H1 (cell line): ENCODE data around the gene ABI2.

ENCODE experiments used
- ASH2L ChIP-seq: fragments of 200-600, 300-600 bp; sonication (generic); IDR thresholded peaks from one replicate; pipeline ENCODE4 v1.7.1; 2017; ENCODE audit warnings: low read length
- CBX8 ChIP-seq: fragments of 300-800, 300-1000 bp; sonication (generic); IDR thresholded peaks from 2 replicates; pipeline ENCODE4 v1.7.1; 2016; ENCODE audit warnings: low read depth, low read length, borderline replicate concordance
- CEBPB ChIP-seq: IDR thresholded peaks from 2 replicates; pipeline ENCODE4 v1.6.1; 2012; ENCODE audit warnings: low read depth, low read length
- CTCF ChIP-seq, 3 experiments: IDR thresholded peaks; 1 replicate in 2 of 3; 2 replicates in 1 of 3; pipeline versions ENCODE4 v1.5.1 to v1.6.1; 2011; ENCODE audit warnings: low read length in 3 of 3, mild to moderate bottlenecking in 3 of 3, inconsistent platforms in 2 of 3, low read depth in 1 of 3, moderate library complexity in 1 of 3; ENCODE audit not compliant: insufficient read depth in 1 of 3; ENCODE audit errors: control extremely low read depth in 1 of 3
- EP300 ChIP-seq, 2 experiments: IDR thresholded peaks; 1 replicate in 1 of 2; 2 replicates in 1 of 2; pipeline ENCODE4 v1.6.1; 2011 to 2012; ENCODE audit warnings: low read depth in 2 of 2, low read length in 2 of 2, mild to moderate bottlenecking in 2 of 2, borderline replicate concordance in 1 of 2, inconsistent platforms in 1 of 2, moderate library complexity in 1 of 2
- EZH2 ChIP-seq: fragments of 200-600 bp; sonication (generic); IDR thresholded peaks from 2 replicates; pipeline ENCODE4 v1.7.1; 2012; ENCODE audit warnings: low read depth, mild to moderate bottlenecking, moderate library complexity, low read length, inconsistent platforms; ENCODE audit not compliant: severe bottlenecking
- POLR2A ChIP-seq, 2 experiments: IDR thresholded peaks; 1 replicate in 1 of 2; 2 replicates in 1 of 2; pipeline ENCODE4 v1.6.1; 2011; ENCODE audit warnings: low read depth in 2 of 2, low read length in 2 of 2, mild to moderate bottlenecking in 2 of 2; ENCODE audit errors: control extremely low read depth in 1 of 2
- POLR2AphosphoS5 ChIP-seq: IDR thresholded peaks from 2 replicates; pipeline ENCODE4 v1.6.1; 2011; ENCODE audit warnings: low read depth, low read length
- POU5F1 ChIP-seq: IDR thresholded peaks from 2 replicates; pipeline ENCODE4 v1.6.1; 2011; ENCODE audit warnings: low read depth, mild to moderate bottlenecking, low read length, moderate library complexity
- RAD21 ChIP-seq, 2 experiments: IDR thresholded peaks in 1 of 2; conservative IDR thresholded peaks in 1 of 2; 2 replicates each; pipeline ENCODE4 v1.6.1; 2011; ENCODE audit warnings: low read depth in 2 of 2, low read length in 2 of 2, improper control_type of control experiment in 1 of 2, inconsistent platforms in 1 of 2, mild to moderate bottlenecking in 1 of 2, moderate library complexity in 1 of 2
- TF ChIP-seq, protein P1 (sequence below): IDR thresholded peaks from 2 replicates; pipeline ENCODE4 v1.6.1; 2012; ENCODE audit warnings: low read length, inconsistent platforms

GRCh38 chr2:203412546-203413331, 84.5 kb downstream of the ABI2 start:
- TF ChIP-seq POU5F1 (no peak), CEBPB (no peak), ASH2L (no peak), EP300 (IDR thresholded peaks at IDR 0.05; ENCODE audit: borderline replicate concordance in 1 of 2, low read depth in 2 of 2, low read length in 2 of 2) (no peak), CTCF (IDR thresholded peaks at IDR 0.05; ENCODE audit: control extremely low read depth in 1 of 3, insufficient read depth in 1 of 3, low read depth in 1 of 3, low read length in 3 of 3) (no peak), CBX8 (no peak), RAD21 (IDR thresholded peaks at IDR 0.05 in 1 of 2, conservative IDR thresholded peaks at IDR 0.05 in 1 of 2; ENCODE audit: low read depth in 2 of 2, low read length in 2 of 2) (no peak), POLR2AphosphoS5 (no peak), POLR2A (IDR thresholded peaks at IDR 0.05; ENCODE audit: control extremely low read depth in 1 of 2, low read depth in 2 of 2, low read length in 2 of 2) (no peak), EZH2 (no peak)
- TF ChIP-seq, protein P1, sequence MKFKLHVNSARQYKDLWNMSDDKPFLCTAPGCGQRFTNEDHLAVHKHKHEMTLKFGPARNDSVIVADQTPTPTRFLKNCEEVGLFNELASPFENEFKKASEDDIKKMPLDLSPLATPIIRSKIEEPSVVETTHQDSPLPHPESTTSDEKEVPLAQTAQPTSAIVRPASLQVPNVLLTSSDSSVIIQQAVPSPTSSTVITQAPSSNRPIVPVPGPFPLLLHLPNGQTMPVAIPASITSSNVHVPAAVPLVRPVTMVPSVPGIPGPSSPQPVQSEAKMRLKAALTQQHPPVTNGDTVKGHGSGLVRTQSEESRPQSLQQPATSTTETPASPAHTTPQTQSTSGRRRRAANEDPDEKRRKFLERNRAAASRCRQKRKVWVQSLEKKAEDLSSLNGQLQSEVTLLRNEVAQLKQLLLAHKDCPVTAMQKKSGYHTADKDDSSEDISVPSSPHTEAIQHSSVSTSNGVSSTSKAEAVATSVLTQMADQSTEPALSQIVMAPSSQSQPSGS = no peak
